Hepatocyte (in vitro differentiated cells): ENCODE data around the gene ABO. TPM values are rescaled to one million over a fixed set of nuclear protein-coding genes. Genes with fewer than 3 reads are reported as not detected.

Source experiments
- DNase-seq: peaks from one replicate; pipeline ENCODE4 v3.0.0-alpha.2; 2016; ENCODE audit warnings: low spot score
- H2AFZ ChIP-seq: fragments of 200-600 bp; sonication (generic); 2 replicates; pipeline ENCODE4 v1.6.0; 2016; ENCODE audit warnings: antibody characterized with exemption, mild to moderate bottlenecking
- H3K27ac ChIP-seq: fragments of 200-600 bp; sonication (generic); 2 replicates; pipeline ENCODE4 v1.5.1; 2016; ENCODE audit warnings: mild to moderate bottlenecking
- H3K27me3 ChIP-seq: fragments of 200-600 bp; sonication (generic); 2 replicates; pipeline ENCODE4 v1.6.1; 2016
- H3K36me3 ChIP-seq: fragments of 200-600 bp; sonication (generic); replicated peaks from 2 replicates; pipeline ENCODE4 v1.5.1; 2016; ENCODE audit warnings: low read depth; ENCODE audit not compliant: insufficient read depth
- H3K4me1 ChIP-seq: fragments of 200-600 bp; sonication (generic); 2 replicates; pipeline ENCODE4 v1.5.1; 2016; ENCODE audit warnings: mild to moderate bottlenecking, moderate library complexity; ENCODE audit not compliant: insufficient read depth
- H3K4me2 ChIP-seq: fragments of 200-600 bp; sonication (generic); 2 replicates; pipeline ENCODE4 v1.6.0; 2016
- H3K4me3 ChIP-seq: fragments of 200-600 bp; sonication (generic); 2 replicates; pipeline ENCODE4 v1.5.1; 2016; ENCODE audit warnings: mild to moderate bottlenecking
- H3K79me2 ChIP-seq: fragments of 200-600 bp; sonication (generic); 2 replicates; pipeline ENCODE4 v1.6.0; 2017; ENCODE audit warnings: mild to moderate bottlenecking
- H3K9me2 ChIP-seq: fragments of 200-600 bp; sonication (generic); replicated peaks from 2 replicates; pipeline ENCODE4 v1.6.0; 2017; ENCODE audit warnings: mild to moderate bottlenecking; ENCODE audit not compliant: insufficient read depth
- H3K9me3 ChIP-seq: fragments of 200-600 bp; sonication (generic); 2 replicates; pipeline ENCODE4 v1.5.1; 2016; ENCODE audit warnings: low read depth, mild to moderate bottlenecking
- H4K20me1 ChIP-seq: fragments of 200-600 bp; sonication (generic); 2 replicates; pipeline ENCODE4 v1.6.0; 2016; ENCODE audit warnings: mild to moderate bottlenecking; ENCODE audit not compliant: insufficient read depth, poor library complexity, severe bottlenecking
- EZH2 ChIP-seq: fragments of 200-600 bp; sonication (generic); IDR thresholded peaks from 2 replicates; pipeline ENCODE4 v1.6.1; 2016; ENCODE audit warnings: antibody characterized with exemption, mild to moderate bottlenecking, borderline replicate concordance
- EZH2phosphoT487 ChIP-seq: fragments of 200-600 bp; sonication (generic); IDR thresholded peaks from one replicate; pipeline ENCODE4 v1.6.1; 2018; ENCODE audit warnings: antibody characterized with exemption, mild to moderate bottlenecking, low read depth, moderate library complexity; ENCODE audit not compliant: unreplicated experiment, severe bottlenecking
- WGBS: methylation state at CpG from one replicate; pipeline ENCODE4 v1.1.6; 2016; ENCODE audit warnings: low lambda C conversion rate; ENCODE audit errors: missing lambda C conversion rate; 5-methylcytosine and 5-hydroxymethylcytosine counted together
- polyA plus RNA-seq: library from polyadenylated mRNA; unstranded; fragments of >200 nt; fragmentation: Nextera tagmentation; extraction: Ambion mirVana; gene quantifications from 2 replicates; pipeline ENCODE4 v1.2.1, GENCODE V29; 2016
- total RNA-seq: library from RNA; depleted of rRNA; stranded (reverse); fragments of >200 nt; gene quantifications from 2 replicates; pipeline ENCODE4 v1.2.3, GENCODE V29; 2014
- TF ChIP-seq, protein P1 (sequence below): fragments of 200-600 bp; sonication (generic); IDR thresholded peaks from 2 replicates; pipeline ENCODE4 v1.5.1; 2016; ENCODE audit warnings: antibody characterized with exemption, mild to moderate bottlenecking; ENCODE audit not compliant: poor library complexity

ABO gene
- total and polyA plus RNA-seq, 2 experiments from 2014 or later = 4.8 to 15.7 TPM

DNA sequence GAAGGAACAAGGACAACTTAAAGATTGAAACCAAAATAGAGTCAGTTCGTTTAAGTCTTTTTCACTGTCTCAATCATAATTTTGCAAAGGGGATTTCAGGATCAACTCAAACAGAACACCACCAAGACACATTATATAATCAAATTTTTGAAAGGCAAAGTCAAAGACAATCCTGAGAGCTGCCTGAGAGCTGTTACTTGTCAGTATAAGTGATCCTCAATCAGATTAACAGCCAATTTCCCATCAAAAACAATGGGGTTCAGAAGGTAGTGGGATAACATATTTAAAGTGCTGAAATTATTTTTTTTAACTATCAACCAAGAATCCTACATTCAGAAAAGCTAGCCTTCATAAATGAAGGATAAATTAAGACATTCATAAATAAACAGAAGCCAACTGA is 19.3 kb upstream of the ABO start:
- no peaks in the 10 kb centered on the region for H3K27me3 ChIP-seq

DNA sequence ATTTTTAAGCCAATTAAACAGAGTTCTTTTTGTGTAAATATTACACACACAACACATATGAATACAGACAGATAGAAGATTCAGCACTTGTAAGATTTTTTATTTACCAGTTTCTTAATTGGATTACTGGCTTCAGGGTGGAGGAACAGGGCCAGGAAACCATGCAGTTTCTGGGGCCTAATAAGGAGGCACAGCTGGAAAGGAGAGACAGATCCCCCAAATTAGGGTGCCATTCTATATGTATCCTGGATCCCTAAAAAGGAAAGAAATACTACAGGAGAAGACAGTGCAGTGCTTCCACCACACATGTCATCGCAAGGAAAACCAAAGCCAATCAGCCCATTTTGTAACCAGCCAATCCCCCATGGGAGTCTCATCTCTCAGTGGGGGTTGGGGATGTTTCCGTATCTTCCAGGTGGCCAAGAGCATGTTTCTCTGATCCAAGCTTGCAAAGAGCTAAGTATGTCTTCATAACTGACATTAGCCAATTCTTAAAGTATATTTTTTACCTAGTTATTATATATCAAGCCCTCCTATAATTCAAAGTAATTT is 15.8 kb upstream of the ABO start:
- WGBS = 85% methylated on average over 2 of the region's 2 CpGs
- no peaks in the 10 kb centered on the region for H3K36me3 ChIP-seq

More for the DNA sequence above, 19.3 kb upstream of the ABO start:
- Histone ChIP-seq H3K4me1 (no peaks in the 10 kb centered on the region), H3K27ac (no peak overlapping the region), H2AFZ (no peak overlapping the region), H3K4me2 (no peak overlapping the region), H3K9me3 (no peaks in the 10 kb centered on the region), H3K4me3 (no peak overlapping the region), H3K36me3 (no peaks in the 10 kb centered on the region), H3K79me2 (no peaks in the 10 kb centered on the region), H4K20me1 (no peaks in the 10 kb centered on the region), H3K9me2 (no peaks in the 10 kb centered on the region)
- WGBS = 66% methylated on average over 1 of the region's 1 CpG
- TF ChIP-seq EZH2phosphoT487 (no peak), EZH2 (no peak)
- TF ChIP-seq, protein P1, sequence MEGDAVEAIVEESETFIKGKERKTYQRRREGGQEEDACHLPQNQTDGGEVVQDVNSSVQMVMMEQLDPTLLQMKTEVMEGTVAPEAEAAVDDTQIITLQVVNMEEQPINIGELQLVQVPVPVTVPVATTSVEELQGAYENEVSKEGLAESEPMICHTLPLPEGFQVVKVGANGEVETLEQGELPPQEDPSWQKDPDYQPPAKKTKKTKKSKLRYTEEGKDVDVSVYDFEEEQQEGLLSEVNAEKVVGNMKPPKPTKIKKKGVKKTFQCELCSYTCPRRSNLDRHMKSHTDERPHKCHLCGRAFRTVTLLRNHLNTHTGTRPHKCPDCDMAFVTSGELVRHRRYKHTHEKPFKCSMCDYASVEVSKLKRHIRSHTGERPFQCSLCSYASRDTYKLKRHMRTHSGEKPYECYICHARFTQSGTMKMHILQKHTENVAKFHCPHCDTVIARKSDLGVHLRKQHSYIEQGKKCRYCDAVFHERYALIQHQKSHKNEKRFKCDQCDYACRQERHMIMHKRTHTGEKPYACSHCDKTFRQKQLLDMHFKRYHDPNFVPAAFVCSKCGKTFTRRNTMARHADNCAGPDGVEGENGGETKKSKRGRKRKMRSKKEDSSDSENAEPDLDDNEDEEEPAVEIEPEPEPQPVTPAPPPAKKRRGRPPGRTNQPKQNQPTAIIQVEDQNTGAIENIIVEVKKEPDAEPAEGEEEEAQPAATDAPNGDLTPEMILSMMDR = no peak
- no peak for DNase-seq

DNA sequence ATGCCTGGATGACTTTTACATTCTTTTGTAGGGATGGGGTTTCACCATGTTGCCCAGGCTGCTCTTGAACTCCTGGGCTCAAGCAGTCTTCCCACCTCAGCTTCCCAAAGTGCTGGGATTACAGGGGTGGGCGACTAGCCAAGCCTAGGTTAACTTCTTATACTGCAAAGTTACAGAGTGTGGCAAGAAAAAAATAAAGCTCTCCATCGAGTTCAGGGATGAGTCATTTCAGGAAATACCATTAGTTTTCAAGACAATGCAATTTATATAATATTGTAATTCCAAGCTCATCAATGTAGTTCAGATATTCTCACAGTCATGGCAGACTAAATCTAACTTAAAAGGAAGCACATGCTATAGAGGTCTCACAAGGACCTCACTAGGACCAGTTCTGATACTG is 11.5 kb upstream of the ABO start:
- Histone ChIP-seq H3K4me1 (peaks cover 14% of the 10 kb centered on the region), H3K79me2 (no peaks in the 10 kb centered on the region), H3K36me3 (no peaks in the 10 kb centered on the region), H3K4me3 (no peak overlapping the region), H3K27ac (no peak overlapping the region), H4K20me1 (no peaks in the 10 kb centered on the region), H3K27me3 (no peaks in the 10 kb centered on the region), H3K4me2 (no peak overlapping the region), H3K9me2 (no peaks in the 10 kb centered on the region), H2AFZ (no peak overlapping the region), H3K9me3 (no peaks in the 10 kb centered on the region)
- TF ChIP-seq EZH2 (no peak), EZH2phosphoT487 (no peak)
- TF ChIP-seq, protein P1 = no peak
- WGBS = 68% methylated on average over 2 of the region's 2 CpGs
- DNase-seq = no peak

More for the DNA sequence above, 15.8 kb upstream of the ABO start:
- Histone ChIP-seq H3K79me2 (no peaks in the 10 kb centered on the region), H3K4me2 (no peak overlapping the region), H2AFZ (no peak overlapping the region), H3K9me3 (no peaks in the 10 kb centered on the region), H3K9me2 (no peaks in the 10 kb centered on the region), H3K27me3 (no peaks in the 10 kb centered on the region), H3K27ac (no peak overlapping the region), H4K20me1 (no peaks in the 10 kb centered on the region), H3K4me1 (no peaks in the 10 kb centered on the region), H3K4me3 (no peak overlapping the region)
- DNase-seq = no peak
- TF ChIP-seq, protein P1 = no peak
